SU-DHL-6 (cell line): ENCODE results near the gene TMOD2.

Experiments used
- H2AFZ ChIP-seq: fragments of 200-600 bp; sonication (generic); 2 replicates; pipeline ENCODE4 v1.6.1; 2014; ENCODE audit warnings: low read depth, mild to moderate bottlenecking, moderate library complexity, mixed read lengths, antibody characterized with exemption, low read length; ENCODE audit not compliant: severe bottlenecking
- H3F3A ChIP-seq: fragments of 200-600 bp; shearing (Covaris generic); 2 replicates; pipeline ENCODE4 v1.6.0; 2016; ENCODE audit warnings: antibody characterized with exemption, mild to moderate bottlenecking; ENCODE audit not compliant: insufficient read depth
- H3K27ac ChIP-seq: fragments of 200-600 bp; sonication (generic); 2 replicates; pipeline ENCODE4 v1.5.1; 2016; ENCODE audit warnings: low read depth, mild to moderate bottlenecking, low read length, moderate library complexity, mixed read lengths
- H3K27me3 ChIP-seq: fragments of 200-600 bp; sonication (generic), shearing (Covaris generic); 2 replicates; pipeline ENCODE4 v1.6.0; 2014; ENCODE audit warnings: mild to moderate bottlenecking, low read length
- H3K36me3 ChIP-seq: fragments of 200-600 bp; sonication (generic); 2 replicates; pipeline ENCODE4 v1.6.1; 2014; ENCODE audit warnings: mild to moderate bottlenecking, low read length, mixed read lengths
- H3K4me2 ChIP-seq: fragments of 300-600, 200-600 bp; shearing (Covaris generic), sonication (generic); 2 replicates; pipeline ENCODE4 v1.6.0; 2014; ENCODE audit warnings: low read length, low read depth, mild to moderate bottlenecking; ENCODE audit not compliant: poor library complexity, severe bottlenecking
- H3K4me3 ChIP-seq: fragments of 200-600 bp; sonication (generic); 2 replicates; pipeline ENCODE4 v1.5.1; 2014; ENCODE audit warnings: antibody characterized with exemption, low read length, mild to moderate bottlenecking, mixed read lengths; ENCODE audit not compliant: insufficient read depth, poor library complexity, severe bottlenecking
- H3K79me2 ChIP-seq: fragments of 200-600 bp; sonication (generic); 2 replicates; pipeline ENCODE4 v1.6.1; 2014; ENCODE audit warnings: mild to moderate bottlenecking, low read length, moderate library complexity; ENCODE audit not compliant: insufficient read depth
- H3K9ac ChIP-seq: fragments of 200-600 bp; sonication (generic); 2 replicates; pipeline ENCODE4 v1.7.0; 2014; ENCODE audit warnings: mild to moderate bottlenecking, low read length
- H3K9me2 ChIP-seq: fragments of 200-600 bp; sonication (generic); replicated peaks from 2 replicates; pipeline ENCODE4 v1.6.1; 2014; ENCODE audit warnings: low read length; ENCODE audit not compliant: insufficient read depth
- H3K9me3 ChIP-seq: fragments of 200-600 bp; sonication (generic); 2 replicates; pipeline ENCODE4 v1.6.1; 2014; ENCODE audit warnings: low read length, mixed read lengths; ENCODE audit not compliant: insufficient read depth
- H4K20me1 ChIP-seq: fragments of 200-600 bp; sonication (generic); 2 replicates; pipeline ENCODE4 v1.6.1; 2014; ENCODE audit warnings: low read depth, mild to moderate bottlenecking, antibody characterized with exemption, low read length, moderate library complexity, mixed read lengths
- EZH2phosphoT487 ChIP-seq: fragments of 200-600 bp; sonication (generic), shearing (Covaris generic); conservative IDR thresholded peaks from 2 replicates; pipeline ENCODE4 v1.6.1; 2018; ENCODE audit warnings: mild to moderate bottlenecking, antibody characterized with exemption, low read length, moderate library complexity, mixed read lengths
- TF ChIP-seq, protein P1 (sequence below): fragments of 200-600 bp; sonication (generic); IDR thresholded peaks from one replicate; pipeline ENCODE4 v1.5.1; 2017; ENCODE audit warnings: antibody characterized with exemption, mild to moderate bottlenecking, low read length, moderate library complexity; ENCODE audit not compliant: insufficient read depth, poor library complexity, severe bottlenecking

Gene TMOD2

DNA sequence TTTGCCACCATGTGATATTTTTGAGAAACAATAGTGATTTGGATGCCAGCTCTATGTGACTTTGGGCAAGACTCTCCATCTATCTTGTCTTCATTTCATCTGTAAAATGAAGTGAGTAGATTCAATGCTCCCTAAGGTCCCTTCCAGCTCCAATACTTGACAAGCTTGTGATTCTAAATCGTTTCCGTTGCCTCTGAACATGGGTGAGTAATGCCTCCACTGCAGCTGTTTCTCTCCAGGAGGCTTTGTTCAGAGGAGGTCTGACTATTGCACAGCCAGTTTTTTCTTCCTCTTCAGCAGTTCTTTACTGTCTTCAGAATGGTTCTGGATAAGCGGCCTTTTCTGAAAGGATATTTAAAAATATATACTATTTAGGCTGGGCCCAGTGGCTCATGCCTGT lies 63.2 kb downstream of the TMOD2 start:
- no peak for TF ChIP-seq EZH2phosphoT487
- TF ChIP-seq, protein P1, sequence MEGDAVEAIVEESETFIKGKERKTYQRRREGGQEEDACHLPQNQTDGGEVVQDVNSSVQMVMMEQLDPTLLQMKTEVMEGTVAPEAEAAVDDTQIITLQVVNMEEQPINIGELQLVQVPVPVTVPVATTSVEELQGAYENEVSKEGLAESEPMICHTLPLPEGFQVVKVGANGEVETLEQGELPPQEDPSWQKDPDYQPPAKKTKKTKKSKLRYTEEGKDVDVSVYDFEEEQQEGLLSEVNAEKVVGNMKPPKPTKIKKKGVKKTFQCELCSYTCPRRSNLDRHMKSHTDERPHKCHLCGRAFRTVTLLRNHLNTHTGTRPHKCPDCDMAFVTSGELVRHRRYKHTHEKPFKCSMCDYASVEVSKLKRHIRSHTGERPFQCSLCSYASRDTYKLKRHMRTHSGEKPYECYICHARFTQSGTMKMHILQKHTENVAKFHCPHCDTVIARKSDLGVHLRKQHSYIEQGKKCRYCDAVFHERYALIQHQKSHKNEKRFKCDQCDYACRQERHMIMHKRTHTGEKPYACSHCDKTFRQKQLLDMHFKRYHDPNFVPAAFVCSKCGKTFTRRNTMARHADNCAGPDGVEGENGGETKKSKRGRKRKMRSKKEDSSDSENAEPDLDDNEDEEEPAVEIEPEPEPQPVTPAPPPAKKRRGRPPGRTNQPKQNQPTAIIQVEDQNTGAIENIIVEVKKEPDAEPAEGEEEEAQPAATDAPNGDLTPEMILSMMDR = no peak
- Histone ChIP-seq H3F3A (no peaks in the 10 kb centered on the region), H3K36me3 (no peaks in the 10 kb centered on the region), H3K4me3 (no peak overlapping the region), H3K4me2 (no peak overlapping the region), H3K27me3 (no peaks in the 10 kb centered on the region), H4K20me1 (no peaks in the 10 kb centered on the region), H3K9ac (no peak overlapping the region), H3K27ac (no peak overlapping the region), H3K9me2 (no peaks in the 10 kb centered on the region), H2AFZ (no peak overlapping the region), H3K79me2 (no peaks in the 10 kb centered on the region), H3K9me3 (no peaks in the 10 kb centered on the region)

GRCh38 chr15:51816611-51817010 lies 65.2 kb downstream of the TMOD2 start:
- Histone ChIP-seq H3K9ac (no peak overlapping the region), H3F3A (no peaks in the 10 kb centered on the region), H3K9me2 (no peaks in the 10 kb centered on the region), H3K79me2 (no peaks in the 10 kb centered on the region), H2AFZ (no peak overlapping the region), H3K27me3 (no peaks in the 10 kb centered on the region), H3K27ac (no peak overlapping the region), H3K36me3 (no peaks in the 10 kb centered on the region), H4K20me1 (no peaks in the 10 kb centered on the region), H3K4me3 (no peak overlapping the region), H3K4me2 (no peak overlapping the region), H3K9me3 (no peaks in the 10 kb centered on the region)
- no peak for TF ChIP-seq EZH2phosphoT487
- TF ChIP-seq, protein P1 = no peak

GRCh38 chr15:51818150-51818549 lies 66.8 kb downstream of the TMOD2 start:
- Histone ChIP-seq H3K36me3 (no peaks in the 10 kb centered on the region), H4K20me1 (no peaks in the 10 kb centered on the region), H3K9me2 (no peaks in the 10 kb centered on the region), H3K27me3 (no peaks in the 10 kb centered on the region), H3K4me3 (no peak overlapping the region), H3K9me3 (no peaks in the 10 kb centered on the region), H3K4me2 (no peak overlapping the region), H2AFZ (no peak overlapping the region), H3K9ac (no peak overlapping the region), H3K27ac (no peak overlapping the region), H3K79me2 (no peaks in the 10 kb centered on the region), H3F3A (no peaks in the 10 kb centered on the region)
- TF ChIP-seq EZH2phosphoT487 = no peak
- TF ChIP-seq, protein P1 = no peak
